GM12878 (cell line): ENCODE data around the gene ITGA11. TPM values are rescaled to one million over a fixed set of nuclear protein-coding genes. Genes with fewer than 3 reads are reported as not detected.

Experiments used
- BMI1 ChIP-seq: fragments of 450-650 bp; IDR thresholded peaks from 2 replicates; pipeline ENCODE4 v1.6.1; 2016; ENCODE audit warnings: mild to moderate bottlenecking, moderate library complexity, borderline replicate concordance
- CHD2 ChIP-seq: IDR thresholded peaks from 2 replicates; pipeline ENCODE4 v1.6.1; 2011; ENCODE audit warnings: low read depth, low read length, improper control_type of control experiment, borderline replicate concordance
- DPF2 ChIP-seq: fragments of 450-650 bp; IDR thresholded peaks from 2 replicates; pipeline ENCODE4 v1.6.1; 2017; ENCODE audit warnings: mild to moderate bottlenecking
- E2F4 ChIP-seq: IDR thresholded peaks from 2 replicates; pipeline ENCODE4 v1.6.1; 2012; ENCODE audit warnings: low read depth, low read length, improper control_type of control experiment
- FOS ChIP-seq: IDR thresholded peaks from 3 replicates; pipeline ENCODE4 v1.6.1; 2011; ENCODE audit warnings: borderline replicate concordance; ENCODE audit not compliant: insufficient read length; ENCODE audit errors: extremely low read depth
- GATAD2B ChIP-seq: fragments of 450-650 bp; conservative IDR thresholded peaks from 2 replicates; pipeline ENCODE4 v1.6.1; 2017; ENCODE audit warnings: low read depth, mild to moderate bottlenecking, moderate library complexity
- IKZF1 ChIP-seq: fragments of 450-650 bp; conservative IDR thresholded peaks from 2 replicates; pipeline ENCODE4 v1.6.1; 2017; ENCODE audit warnings: antibody characterized with exemption, mild to moderate bottlenecking
- IKZF2 ChIP-seq, 2 experiments: fragments of 450-650 bp; IDR thresholded peaks; 2 replicates each; pipeline ENCODE4 v1.6.1; 2017; ENCODE audit warnings: mild to moderate bottlenecking in 2 of 2, moderate library complexity in 2 of 2
- JUND ChIP-seq: IDR thresholded peaks from 2 replicates; pipeline ENCODE4 v1.6.1; 2012; ENCODE audit warnings: low read depth, mild to moderate bottlenecking, low read length, improper control_type of control experiment, moderate library complexity
- KDM1A ChIP-seq: fragments of 200-600 bp; sonication (generic); IDR thresholded peaks from 2 replicates; pipeline ENCODE4 v1.6.1; 2016; ENCODE audit warnings: borderline replicate concordance
- NR2C1 ChIP-seq: fragments of 450-650 bp; IDR thresholded peaks from 2 replicates; pipeline ENCODE4 v1.6.1; 2017; ENCODE audit warnings: antibody characterized with exemption, mild to moderate bottlenecking, moderate library complexity
- RUNX3 ChIP-seq: IDR thresholded peaks from 2 replicates; pipeline ENCODE4 v1.6.1; 2012; ENCODE audit warnings: low read length, inconsistent platforms
- SIN3A ChIP-seq: IDR thresholded peaks from 2 replicates; pipeline ENCODE4 v1.6.1; 2012; ENCODE audit warnings: low read depth, low read length, improper control_type of control experiment
- SRF ChIP-seq, 2 experiments: IDR thresholded peaks; 2 replicates each; pipeline ENCODE4 v1.6.1; 2011; ENCODE audit warnings: low read depth in 2 of 2, low read length in 2 of 2, mild to moderate bottlenecking in 1 of 2, moderate library complexity in 1 of 2
- TARDBP ChIP-seq: IDR thresholded peaks from 2 replicates; pipeline ENCODE4 v1.6.1; 2016; ENCODE audit warnings: borderline replicate concordance
- TCF7 ChIP-seq: IDR thresholded peaks from 2 replicates; pipeline ENCODE4 v1.6.1; 2014; ENCODE audit warnings: antibody characterized with exemption, borderline replicate concordance
- ZNF24 ChIP-seq: fragments of 450-650 bp; IDR thresholded peaks from 2 replicates; pipeline ENCODE4 v1.6.1; 2017; ENCODE audit warnings: antibody characterized with exemption, mild to moderate bottlenecking
- polyA plus RNA-seq, 11 experiments: library from polyadenylated mRNA; depleted of rRNA in 4 of 11; unstranded in 6 of 11; stranded (reverse) in 5 of 11; fragments of >200 nt; fragmentation: Nextera tagmentation in 4 of 11; fragmentation: Illumina TruSeq in 1 of 11; extraction: Ambion mirVana in 4 of 11; extraction: Trizol in 1 of 11; gene quantifications; 1 replicate in 1 of 11; 2 replicates in 10 of 11; pipeline versions ENCODE4 v1.2.1 to v1.2.3, GENCODE V29; 2011 to 2016; ENCODE audit warnings: inconsistent platforms in 2 of 11, missing spikeins in 2 of 11, low read depth in 1 of 11
- total RNA-seq, 4 experiments: library from RNA; depleted of rRNA in 3 of 4; stranded (reverse); fragments of >200 nt in 3 of 4; fragmentation: Illumina TruSeq in 1 of 4; extraction: Trizol in 1 of 4; gene quantifications; 2 replicates each; pipeline versions ENCODE4 v1.2.1 to v1.2.3, GENCODE V29; 2013 to 2021
- TF ChIP-seq, protein P1 (sequence below): IDR thresholded peaks from 2 replicates; pipeline ENCODE4 v1.6.1; 2012; ENCODE audit warnings: low read depth, low read length, improper control_type of control experiment
- TF ChIP-seq, protein P2 (sequence below): IDR thresholded peaks from 2 replicates; pipeline ENCODE4 v1.6.1; 2011; ENCODE audit warnings: mild to moderate bottlenecking, low read depth, low read length, moderate library complexity; ENCODE audit not compliant: insufficient replicate concordance
- TF ChIP-seq, protein P3 (sequence below): fragments of 450-650 bp; IDR thresholded peaks from 2 replicates; pipeline ENCODE4 v1.6.1; 2018; ENCODE audit warnings: mild to moderate bottlenecking, low read depth, moderate library complexity; ENCODE audit not compliant: partially characterized antibody
- TF ChIP-seq, protein P4 (sequence below): IDR thresholded peaks from 2 replicates; pipeline ENCODE4 v1.6.1; 2012; ENCODE audit warnings: low read length, inconsistent platforms
- TF ChIP-seq, protein P5 (sequence below): fragments of 450-650 bp; IDR thresholded peaks from 2 replicates; pipeline ENCODE4 v1.6.1; 2017; ENCODE audit warnings: low read depth, mild to moderate bottlenecking, moderate library complexity

ITGA11 gene
- total and polyA plus RNA-seq, 10 of the 15 experiments (the other 5 are each of a cell fraction or from before 2014, with no cell fraction given) = under 0.01 to 0.36 (median 0.13) TPM; not detected in 1

DNA sequence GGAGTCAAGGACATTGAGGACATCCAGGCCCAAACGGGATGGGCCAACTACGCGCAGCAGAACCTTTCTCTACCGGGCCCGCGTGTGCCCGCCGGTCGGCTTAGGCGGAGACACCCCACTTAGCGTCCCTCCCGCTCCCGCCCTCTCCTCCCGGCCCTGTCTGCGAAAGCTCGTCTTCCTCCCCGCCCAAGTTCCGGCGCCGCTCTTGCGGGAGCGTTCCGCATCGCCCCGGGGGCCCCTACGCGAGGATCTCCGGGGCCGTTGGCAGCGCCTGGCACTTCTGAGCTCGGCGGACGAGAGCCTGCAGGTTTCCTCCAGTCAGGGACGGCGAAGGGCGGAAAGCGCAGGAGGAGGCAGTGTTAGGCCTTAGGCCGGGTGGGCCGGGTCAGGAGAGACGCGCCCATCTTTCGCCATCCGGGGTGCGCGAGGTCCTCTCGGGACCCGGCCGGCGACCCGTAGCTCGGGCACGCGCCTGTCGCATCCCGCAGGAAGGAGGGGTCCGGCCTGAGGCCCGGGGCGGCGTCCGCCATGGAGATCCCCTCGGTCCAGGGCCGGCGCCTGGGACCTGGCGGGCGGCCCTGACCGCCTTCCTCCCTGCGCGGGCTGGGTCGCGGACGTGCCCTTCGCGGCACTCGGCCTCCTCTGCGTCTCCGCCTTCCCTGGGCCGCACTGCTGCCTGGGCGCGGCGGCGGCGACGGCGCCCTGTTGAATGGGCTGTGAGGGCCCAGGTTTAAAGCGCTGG, 154.2 kb downstream of the ITGA11 start, which contains the start of gene FEM1B (continued):
- TF ChIP-seq, protein P1, sequence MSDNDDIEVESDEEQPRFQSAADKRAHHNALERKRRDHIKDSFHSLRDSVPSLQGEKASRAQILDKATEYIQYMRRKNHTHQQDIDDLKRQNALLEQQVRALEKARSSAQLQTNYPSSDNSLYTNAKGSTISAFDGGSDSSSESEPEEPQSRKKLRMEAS = peak; percentile 10; the same call in 1 of the 2 replicates
- no peak; the same call in 1 of the 2 replicates for TF ChIP-seq JUND
- TF ChIP-seq IKZF2 (IDR thresholded peaks at IDR 0.05) = peak; percentile 58 to 64; a peak in 1 of 4 replicates
- TF ChIP-seq E2F4 = no peak
- TF ChIP-seq RUNX3 = peak; percentile 48; the same call in 1 of the 2 replicates
- TF ChIP-seq, protein P2, sequence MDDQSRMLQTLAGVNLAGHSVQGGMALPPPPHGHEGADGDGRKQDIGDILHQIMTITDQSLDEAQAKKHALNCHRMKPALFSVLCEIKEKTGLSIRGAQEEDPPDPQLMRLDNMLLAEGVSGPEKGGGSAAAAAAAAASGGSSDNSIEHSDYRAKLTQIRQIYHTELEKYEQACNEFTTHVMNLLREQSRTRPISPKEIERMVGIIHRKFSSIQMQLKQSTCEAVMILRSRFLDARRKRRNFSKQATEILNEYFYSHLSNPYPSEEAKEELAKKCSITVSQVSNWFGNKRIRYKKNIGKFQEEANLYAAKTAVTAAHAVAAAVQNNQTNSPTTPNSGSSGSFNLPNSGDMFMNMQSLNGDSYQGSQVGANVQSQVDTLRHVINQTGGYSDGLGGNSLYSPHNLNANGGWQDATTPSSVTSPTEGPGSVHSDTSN = no peak
- peak; percentile 83 for TF ChIP-seq DPF2
- TF ChIP-seq KDM1A = no peak
- TF ChIP-seq BMI1 = no peak
- peak; percentile 64; the same call in 1 of the 2 replicates for TF ChIP-seq ZNF24
- TF ChIP-seq GATAD2B = peak; percentile 88
- peak; percentile 24 for TF ChIP-seq NR2C1
- TF ChIP-seq, protein P3, sequence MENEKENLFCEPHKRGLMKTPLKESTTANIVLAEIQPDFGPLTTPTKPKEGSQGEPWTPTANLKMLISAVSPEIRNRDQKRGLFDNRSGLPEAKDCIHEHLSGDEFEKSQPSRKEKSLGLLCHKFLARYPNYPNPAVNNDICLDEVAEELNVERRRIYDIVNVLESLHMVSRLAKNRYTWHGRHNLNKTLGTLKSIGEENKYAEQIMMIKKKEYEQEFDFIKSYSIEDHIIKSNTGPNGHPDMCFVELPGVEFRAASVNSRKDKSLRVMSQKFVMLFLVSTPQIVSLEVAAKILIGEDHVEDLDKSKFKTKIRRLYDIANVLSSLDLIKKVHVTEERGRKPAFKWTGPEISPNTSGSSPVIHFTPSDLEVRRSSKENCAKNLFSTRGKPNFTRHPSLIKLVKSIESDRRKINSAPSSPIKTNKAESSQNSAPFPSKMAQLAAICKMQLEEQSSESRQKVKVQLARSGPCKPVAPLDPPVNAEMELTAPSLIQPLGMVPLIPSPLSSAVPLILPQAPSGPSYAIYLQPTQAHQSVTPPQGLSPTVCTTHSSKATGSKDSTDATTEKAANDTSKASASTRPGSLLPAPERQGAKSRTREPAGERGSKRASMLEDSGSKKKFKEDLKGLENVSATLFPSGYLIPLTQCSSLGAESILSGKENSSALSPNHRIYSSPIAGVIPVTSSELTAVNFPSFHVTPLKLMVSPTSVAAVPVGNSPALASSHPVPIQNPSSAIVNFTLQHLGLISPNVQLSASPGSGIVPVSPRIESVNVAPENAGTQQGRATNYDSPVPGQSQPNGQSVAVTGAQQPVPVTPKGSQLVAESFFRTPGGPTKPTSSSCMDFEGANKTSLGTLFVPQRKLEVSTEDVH = peak; percentile 77
- TF ChIP-seq TCF7 = no peak
- no peak; the same call in 1 of the 2 replicates for TF ChIP-seq CHD2
- TF ChIP-seq FOS = no peak
- TF ChIP-seq, protein P4, sequence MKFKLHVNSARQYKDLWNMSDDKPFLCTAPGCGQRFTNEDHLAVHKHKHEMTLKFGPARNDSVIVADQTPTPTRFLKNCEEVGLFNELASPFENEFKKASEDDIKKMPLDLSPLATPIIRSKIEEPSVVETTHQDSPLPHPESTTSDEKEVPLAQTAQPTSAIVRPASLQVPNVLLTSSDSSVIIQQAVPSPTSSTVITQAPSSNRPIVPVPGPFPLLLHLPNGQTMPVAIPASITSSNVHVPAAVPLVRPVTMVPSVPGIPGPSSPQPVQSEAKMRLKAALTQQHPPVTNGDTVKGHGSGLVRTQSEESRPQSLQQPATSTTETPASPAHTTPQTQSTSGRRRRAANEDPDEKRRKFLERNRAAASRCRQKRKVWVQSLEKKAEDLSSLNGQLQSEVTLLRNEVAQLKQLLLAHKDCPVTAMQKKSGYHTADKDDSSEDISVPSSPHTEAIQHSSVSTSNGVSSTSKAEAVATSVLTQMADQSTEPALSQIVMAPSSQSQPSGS = no peak
- TF ChIP-seq TARDBP = peak; percentile 20; the same call in 1 of the 2 replicates
- TF ChIP-seq SRF (IDR thresholded peaks at IDR 0.05; ENCODE audit: low read depth in 2 of 2, low read length in 2 of 2) = peak; percentile 38 to 77
- TF ChIP-seq IKZF1 = peak; percentile 84
- TF ChIP-seq SIN3A = no peak; the same call in 1 of the 2 replicates
- TF ChIP-seq, protein P5, sequence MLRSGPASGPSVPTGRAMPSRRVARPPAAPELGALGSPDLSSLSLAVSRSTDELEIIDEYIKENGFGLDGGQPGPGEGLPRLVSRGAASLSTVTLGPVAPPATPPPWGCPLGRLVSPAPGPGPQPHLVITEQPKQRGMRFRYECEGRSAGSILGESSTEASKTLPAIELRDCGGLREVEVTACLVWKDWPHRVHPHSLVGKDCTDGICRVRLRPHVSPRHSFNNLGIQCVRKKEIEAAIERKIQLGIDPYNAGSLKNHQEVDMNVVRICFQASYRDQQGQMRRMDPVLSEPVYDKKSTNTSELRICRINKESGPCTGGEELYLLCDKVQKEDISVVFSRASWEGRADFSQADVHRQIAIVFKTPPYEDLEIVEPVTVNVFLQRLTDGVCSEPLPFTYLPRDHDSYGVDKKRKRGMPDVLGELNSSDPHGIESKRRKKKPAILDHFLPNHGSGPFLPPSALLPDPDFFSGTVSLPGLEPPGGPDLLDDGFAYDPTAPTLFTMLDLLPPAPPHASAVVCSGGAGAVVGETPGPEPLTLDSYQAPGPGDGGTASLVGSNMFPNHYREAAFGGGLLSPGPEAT = peak; percentile 95
